C4-2B (cell line): ENCODE measurements around the gene CRYGS.

Experiments used
- ZFX ChIP-seq: fragments of 450-650 bp; IDR thresholded peaks from 2 replicates; pipeline ENCODE4 v1.6.1; 2017
- TF ChIP-seq, protein P1 (sequence below): fragments of 450-650 bp; conservative IDR thresholded peaks from 2 replicates; pipeline ENCODE4 v1.5.1; 2017; ENCODE audit warnings: mild to moderate bottlenecking

DNA sequence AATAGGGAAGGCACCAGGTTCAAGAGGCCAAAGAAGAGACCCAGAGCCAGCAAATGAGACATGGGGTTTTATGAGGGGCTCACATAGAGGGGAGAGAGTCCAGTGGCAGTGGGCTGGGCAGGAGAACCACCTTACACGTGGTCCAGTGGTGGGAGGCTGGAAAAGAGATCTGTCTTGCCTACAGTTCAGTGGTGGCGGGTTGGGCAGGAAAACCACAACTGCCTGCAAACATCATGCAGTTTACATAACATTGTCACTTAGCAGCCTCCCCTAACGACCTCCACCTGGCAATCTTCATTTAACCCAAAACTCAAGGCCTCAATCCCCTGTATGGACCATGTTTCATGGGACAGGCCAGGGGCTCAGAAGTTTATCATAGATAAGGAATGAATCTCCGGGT, 29.1 kb downstream of the CRYGS start:
- TF ChIP-seq, protein P1, sequence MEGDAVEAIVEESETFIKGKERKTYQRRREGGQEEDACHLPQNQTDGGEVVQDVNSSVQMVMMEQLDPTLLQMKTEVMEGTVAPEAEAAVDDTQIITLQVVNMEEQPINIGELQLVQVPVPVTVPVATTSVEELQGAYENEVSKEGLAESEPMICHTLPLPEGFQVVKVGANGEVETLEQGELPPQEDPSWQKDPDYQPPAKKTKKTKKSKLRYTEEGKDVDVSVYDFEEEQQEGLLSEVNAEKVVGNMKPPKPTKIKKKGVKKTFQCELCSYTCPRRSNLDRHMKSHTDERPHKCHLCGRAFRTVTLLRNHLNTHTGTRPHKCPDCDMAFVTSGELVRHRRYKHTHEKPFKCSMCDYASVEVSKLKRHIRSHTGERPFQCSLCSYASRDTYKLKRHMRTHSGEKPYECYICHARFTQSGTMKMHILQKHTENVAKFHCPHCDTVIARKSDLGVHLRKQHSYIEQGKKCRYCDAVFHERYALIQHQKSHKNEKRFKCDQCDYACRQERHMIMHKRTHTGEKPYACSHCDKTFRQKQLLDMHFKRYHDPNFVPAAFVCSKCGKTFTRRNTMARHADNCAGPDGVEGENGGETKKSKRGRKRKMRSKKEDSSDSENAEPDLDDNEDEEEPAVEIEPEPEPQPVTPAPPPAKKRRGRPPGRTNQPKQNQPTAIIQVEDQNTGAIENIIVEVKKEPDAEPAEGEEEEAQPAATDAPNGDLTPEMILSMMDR = no peak
- TF ChIP-seq ZFX = no peak
